HG03521 (cell line): ENCODE data around the gene DOCK7.

Experiments
- ATAC-seq: cut with Tn5 transposase; IDR thresholded peaks from one replicate; pipeline ENCODE4 v1.9.1; 2021; ENCODE audit warnings: mild to moderate bottlenecking, moderate library complexity; ENCODE audit not compliant: unreplicated experiment

DOCK7 gene

DNA sequence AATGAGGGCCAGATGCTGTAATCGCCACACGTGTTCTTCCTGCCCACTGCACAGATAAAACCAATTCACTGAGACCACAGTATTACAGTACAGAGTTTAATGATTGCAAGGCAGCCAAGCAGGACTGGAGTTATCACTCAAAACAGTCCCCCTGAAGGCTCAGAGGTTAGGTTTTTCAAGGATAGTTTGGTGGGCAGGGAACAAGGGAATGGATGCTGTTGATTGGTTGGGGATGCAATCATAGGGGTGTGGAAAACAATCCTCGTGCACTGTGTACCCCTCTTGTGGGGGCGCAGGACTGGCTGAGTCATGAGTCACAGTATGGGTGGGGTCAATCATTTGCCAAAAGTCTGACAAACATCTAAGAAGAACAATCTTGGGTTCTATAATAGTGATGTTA is 263.8 kb downstream of the DOCK7 start:
- no peak for ATAC-seq

DNA sequence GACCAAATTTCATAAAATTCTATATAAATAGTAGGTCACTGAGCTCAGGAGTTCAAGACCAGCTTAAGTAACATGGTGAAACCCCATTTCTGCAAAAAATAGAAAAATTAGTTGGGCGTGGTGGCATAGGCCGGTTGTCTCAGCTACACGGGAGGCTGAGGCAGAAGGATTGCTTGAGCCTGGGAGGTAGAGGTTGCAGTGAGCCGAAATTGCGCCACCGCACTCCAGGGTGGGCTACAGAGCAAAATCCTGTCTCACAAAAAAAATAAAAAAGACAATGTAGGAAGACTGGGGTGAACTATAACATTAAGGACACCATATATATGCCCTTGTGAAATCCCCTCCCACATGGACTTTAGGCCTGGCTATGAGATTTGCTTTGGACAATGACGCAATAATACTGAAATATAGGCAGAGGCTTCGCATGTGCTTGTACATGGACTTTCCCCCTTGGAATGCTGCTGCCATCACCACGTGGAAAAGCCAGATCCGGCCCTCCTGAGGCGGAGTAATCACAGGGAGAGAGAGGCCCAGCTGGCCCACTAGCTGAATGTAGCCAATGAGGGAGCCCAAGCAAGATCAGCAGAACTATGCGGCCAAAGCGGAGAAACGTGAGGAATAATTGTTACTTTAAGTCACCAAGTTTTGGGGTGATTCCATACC is 264.5 kb downstream of the DOCK7 start:
- ATAC-seq: no peak

GRCh38 chr1:62420214-62420613 is 268.0 kb downstream of the DOCK7 start:
- no peak for ATAC-seq

DNA sequence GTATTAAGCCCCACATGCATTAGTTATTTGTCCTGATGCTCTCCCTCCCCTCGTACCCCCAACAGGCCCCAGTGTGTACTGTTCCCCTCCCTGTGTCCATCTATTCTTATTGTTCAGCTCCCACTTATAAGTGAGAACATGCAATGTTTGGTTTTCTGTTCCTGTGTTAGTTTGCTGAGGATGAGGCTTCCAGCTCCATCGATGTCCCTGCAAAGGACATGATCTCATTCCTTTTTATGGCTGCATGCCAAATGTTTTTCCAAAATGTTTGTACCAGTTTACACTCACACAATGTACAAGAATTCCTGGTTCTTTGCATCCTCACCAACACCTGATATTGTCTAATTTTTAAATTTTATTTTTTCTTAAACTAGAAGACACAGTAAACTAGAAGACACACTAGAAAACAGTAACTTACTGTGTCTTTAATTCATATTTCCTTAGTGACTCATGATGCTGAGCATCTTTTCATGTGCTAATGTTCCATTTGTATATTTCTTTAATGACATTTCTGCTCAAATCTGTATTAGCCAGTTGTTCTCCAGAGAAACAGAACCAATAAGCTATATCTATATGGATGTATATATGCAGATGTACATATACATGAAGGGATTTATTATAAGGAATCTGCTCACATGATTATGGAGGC is 270.7 kb downstream of the DOCK7 start:
- no peak for ATAC-seq

DNA sequence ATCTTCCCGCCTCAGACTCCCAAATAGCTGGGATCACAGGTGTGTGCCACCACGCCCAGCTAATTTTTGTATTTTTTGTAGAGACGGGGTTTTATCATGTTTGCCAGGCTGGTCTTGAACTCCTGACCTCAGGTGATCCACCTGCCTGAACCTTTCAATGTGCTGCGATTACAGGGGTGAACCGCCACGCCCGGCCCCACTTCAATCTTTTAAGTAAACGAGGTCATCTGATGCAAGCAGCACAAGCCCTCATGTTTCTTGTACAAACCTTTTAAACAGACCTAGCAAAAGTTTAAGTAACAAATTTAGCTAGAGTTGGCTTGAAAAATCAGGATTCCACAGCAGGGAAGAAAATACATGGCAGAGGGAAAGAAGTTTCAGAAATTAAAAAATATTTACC is 272.5 kb downstream of the DOCK7 start:
- no peak for ATAC-seq

- ATAC-seq: no peak
Measured at GRCh38 chr1:62407398-62408009, 280.7 kb downstream of the DOCK7 start.

DNA sequence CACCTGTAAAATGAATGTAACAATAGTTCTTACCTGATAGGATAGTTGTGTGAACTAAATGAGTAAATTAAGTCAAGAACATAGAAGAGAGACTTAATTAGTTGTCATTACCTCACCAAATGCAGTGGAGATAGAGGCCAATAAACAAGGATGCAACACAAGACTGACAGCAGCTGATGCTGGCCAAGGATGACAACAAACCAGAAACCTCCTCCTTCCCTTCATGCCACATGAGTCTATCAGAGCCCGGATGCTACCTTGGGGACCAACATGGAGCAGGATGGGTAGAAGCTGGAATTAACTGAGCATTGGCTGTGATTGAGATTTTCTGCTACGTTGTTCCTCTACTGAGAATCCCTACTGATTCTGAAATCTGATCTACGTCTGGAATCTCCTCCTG is 281.6 kb downstream of the DOCK7 start:
- ATAC-seq: no peak

DNA sequence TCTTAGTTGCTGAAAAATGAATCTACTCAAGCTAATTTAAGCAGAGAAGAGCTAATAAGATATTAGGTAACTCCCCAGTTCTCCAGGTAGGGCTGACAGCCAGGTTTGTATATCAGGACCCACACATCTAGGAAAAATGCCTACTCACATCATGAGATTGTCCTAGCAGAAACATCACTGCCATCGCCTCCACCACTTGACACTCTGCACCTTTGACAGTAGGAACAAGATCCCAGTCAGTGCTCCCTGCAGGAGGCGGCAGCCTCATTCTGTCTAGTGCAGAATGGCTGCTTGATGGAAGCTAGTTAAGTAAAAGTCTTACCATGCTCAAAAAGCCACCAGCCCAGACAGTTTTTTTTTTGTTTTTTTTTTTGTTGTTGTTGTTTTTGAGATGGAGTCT is 282.9 kb downstream of the DOCK7 start:
- ATAC-seq: no peak
